Peyer's patch (tissue), 4 donors: ENCODE results near the gene ZBTB20. TPM values are rescaled to one million over a fixed set of nuclear protein-coding genes. Genes with fewer than 3 reads are reported as not detected.

Experiments
- DNase-seq, 3 donors: peaks; one replicate each; pipeline ENCODE4 v3.0.0-alpha.2; 2017 to 2019
- H3K27ac ChIP-seq, 4 donors: fragments of 200-600 bp; sonication (generic); one replicate each; pipeline ENCODE4 v1.5.1; 2016 to 2019
- H3K27me3 ChIP-seq, 2 donors: fragments of 200-600 bp; sonication (generic); one replicate each; pipeline ENCODE4 v1.5.1; 2019
- H3K36me3 ChIP-seq, 3 donors: fragments of 200-600 bp; sonication (generic); one replicate each; pipeline ENCODE4 v1.5.1; 2016 to 2019
- H3K4me1 ChIP-seq, 4 donors: fragments of 200-600 bp; sonication (generic); one replicate each; pipeline ENCODE4 v1.5.1; 2016 to 2019
- H3K4me3 ChIP-seq, 4 donors: fragments of 200-600 bp; sonication (generic); 1 replicate in 3 of 4; 2 replicates in 1 of 4; pipeline ENCODE4 v1.5.1; 2016 to 2019; ENCODE audit warnings: mild to moderate bottlenecking in 1 of 4
- H3K9me3 ChIP-seq, 4 donors: fragments of 200-600 bp; sonication (generic); one replicate each; pipeline ENCODE4 v1.5.1; 2016 to 2019; ENCODE audit warnings: mild to moderate bottlenecking in 1 of 4
- POLR2A ChIP-seq, 2 donors: fragments of 450-650 bp; IDR thresholded peaks; one replicate each; pipeline ENCODE4 v1.5.1; 2017; ENCODE audit warnings: antibody characterized with exemption in 2 of 2, mild to moderate bottlenecking in 2 of 2, moderate library complexity in 2 of 2
- total RNA-seq, 4 donors: library from RNA; depleted of rRNA; stranded (reverse); fragments of >200 nt; gene quantifications; one replicate each; pipeline ENCODE4 v1.1.0, GENCODE V29; 2016
- TF ChIP-seq, protein P1 (sequence below), 6 experiments: fragments of 450-650 bp in 4 of 6; fragments of 200-600 bp in 2 of 6; sonication (generic) in 1 of 6; IDR thresholded peaks; one replicate each; pipeline ENCODE4 v1.5.1; 2017 to 2019; ENCODE audit warnings: antibody characterized with exemption in 6 of 6, mild to moderate bottlenecking in 3 of 6, moderate library complexity in 1 of 6

ZBTB20 gene
- total RNA-seq, 4 donors from 2014 or later = 19.6 to 135 (median 57.2) TPM

DNA sequence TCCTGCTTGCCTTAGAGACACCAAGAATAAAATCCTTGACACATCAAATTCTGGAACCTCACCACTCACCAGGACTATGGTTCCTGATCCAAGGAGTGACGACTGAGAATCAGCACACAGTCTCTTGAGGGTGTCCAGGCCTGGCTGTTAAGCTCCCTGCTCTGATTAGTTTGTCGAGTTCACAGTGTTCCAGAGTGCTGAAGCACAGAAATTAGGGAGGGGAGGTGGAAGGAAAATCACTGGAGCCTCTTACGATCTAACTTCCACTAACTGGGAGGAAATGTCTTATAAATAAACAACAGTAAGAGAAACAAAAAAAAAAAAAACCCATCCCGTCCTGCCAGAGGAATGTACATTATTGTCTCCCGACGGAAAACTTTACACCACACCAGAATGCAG, 523.0 kb downstream of the ZBTB20 start:
- H3K27ac ChIP-seq = peak overlapping the region; percentile 55 to 94 (median 82)
- no peaks in the 10 kb centered on the region for H3K36me3 ChIP-seq
- H3K4me1 ChIP-seq = peaks cover 0 to 9% (median 2%) of the 10 kb centered on the region in 4 donors
- DNase-seq = peak in 1 of 3 donors; percentile 47
- peak overlapping the region in 3 of 4 donors; percentile 19 to 42 (median 31) for H3K4me3 ChIP-seq
- H3K27me3 ChIP-seq = no peaks in the 10 kb centered on the region
- TF ChIP-seq POLR2A (IDR thresholded peaks at IDR 0.05) = no peak
- TF ChIP-seq, protein P1, sequence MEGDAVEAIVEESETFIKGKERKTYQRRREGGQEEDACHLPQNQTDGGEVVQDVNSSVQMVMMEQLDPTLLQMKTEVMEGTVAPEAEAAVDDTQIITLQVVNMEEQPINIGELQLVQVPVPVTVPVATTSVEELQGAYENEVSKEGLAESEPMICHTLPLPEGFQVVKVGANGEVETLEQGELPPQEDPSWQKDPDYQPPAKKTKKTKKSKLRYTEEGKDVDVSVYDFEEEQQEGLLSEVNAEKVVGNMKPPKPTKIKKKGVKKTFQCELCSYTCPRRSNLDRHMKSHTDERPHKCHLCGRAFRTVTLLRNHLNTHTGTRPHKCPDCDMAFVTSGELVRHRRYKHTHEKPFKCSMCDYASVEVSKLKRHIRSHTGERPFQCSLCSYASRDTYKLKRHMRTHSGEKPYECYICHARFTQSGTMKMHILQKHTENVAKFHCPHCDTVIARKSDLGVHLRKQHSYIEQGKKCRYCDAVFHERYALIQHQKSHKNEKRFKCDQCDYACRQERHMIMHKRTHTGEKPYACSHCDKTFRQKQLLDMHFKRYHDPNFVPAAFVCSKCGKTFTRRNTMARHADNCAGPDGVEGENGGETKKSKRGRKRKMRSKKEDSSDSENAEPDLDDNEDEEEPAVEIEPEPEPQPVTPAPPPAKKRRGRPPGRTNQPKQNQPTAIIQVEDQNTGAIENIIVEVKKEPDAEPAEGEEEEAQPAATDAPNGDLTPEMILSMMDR (IDR thresholded peaks at IDR 0.05) = no peak
- no peaks in the 10 kb centered on the region for H3K9me3 ChIP-seq

DNA sequence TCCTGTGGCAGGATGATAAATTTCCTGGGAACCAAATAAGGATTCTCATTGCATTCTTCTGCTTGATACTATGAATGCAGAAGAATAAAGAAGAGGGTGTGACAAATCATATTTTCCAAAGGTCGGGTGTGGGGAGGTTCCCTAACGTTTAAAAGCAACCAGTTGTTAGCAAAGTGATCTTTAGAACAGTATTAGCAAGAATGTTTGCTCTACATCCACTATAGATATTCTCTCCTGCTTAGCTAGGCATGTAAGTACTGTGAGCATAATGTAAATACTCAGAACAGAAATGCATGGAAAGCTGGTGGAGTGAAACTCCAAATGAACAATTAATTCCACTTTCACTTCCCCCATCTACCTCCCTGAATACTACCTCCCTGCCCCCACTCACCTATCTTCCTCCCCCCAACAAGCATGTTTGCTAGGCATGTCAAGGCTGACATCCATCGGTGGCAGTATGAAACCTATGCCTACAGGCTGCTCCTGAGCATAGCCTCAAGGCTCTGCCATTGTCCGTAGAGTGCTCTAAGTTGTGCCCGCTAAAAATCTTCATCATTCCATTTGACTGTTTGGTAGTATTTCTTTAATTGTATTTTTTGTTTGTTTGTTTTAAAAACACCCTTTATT, 523.6 kb downstream of the ZBTB20 start:
- Histone ChIP-seq H3K4me3 (peak overlapping the region in 2 of 4 donors; percentile 1 to 42), H3K4me1 (peaks cover 0 to 9% (median 2%) of the 10 kb centered on the region in 4 donors), H3K27me3 (no peaks in the 10 kb centered on the region), H3K27ac (peak overlapping the region; percentile 44 to 94 (median 76)), H3K9me3 (no peaks in the 10 kb centered on the region), H3K36me3 (no peaks in the 10 kb centered on the region)
- TF ChIP-seq, protein P1 (IDR thresholded peaks at IDR 0.05) = no peak
- TF ChIP-seq POLR2A (IDR thresholded peaks at IDR 0.05) = no peak
- DNase-seq = no peak

DNA sequence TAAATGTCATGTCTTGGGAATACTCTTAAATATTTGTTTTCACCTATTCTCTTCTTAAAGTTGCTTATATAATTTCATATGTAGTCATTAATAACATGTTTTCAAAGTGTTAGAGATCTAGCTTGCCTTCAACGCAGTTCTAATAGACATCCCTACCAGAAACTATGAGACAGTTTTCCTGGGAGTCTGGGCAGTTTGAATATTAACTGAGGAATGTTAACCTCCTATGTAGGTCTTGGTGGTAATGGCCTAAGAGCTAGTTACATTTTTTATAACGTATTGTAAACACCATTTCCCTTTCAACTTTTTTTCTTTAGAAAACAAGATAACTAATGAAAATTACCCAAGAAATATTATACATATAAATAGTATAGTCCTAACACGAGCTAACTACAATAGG, 525.1 kb downstream of the ZBTB20 start:
- Histone ChIP-seq H3K9me3 (no peaks in the 10 kb centered on the region), H3K4me1 (peaks cover 0 to 9% (median 2%) of the 10 kb centered on the region in 4 donors), H3K27ac (peak overlapping the region in 1 of 4 donors; percentile 94), H3K36me3 (no peaks in the 10 kb centered on the region), H3K27me3 (no peaks in the 10 kb centered on the region), H3K4me3 (no peak overlapping the region)
- TF ChIP-seq POLR2A (IDR thresholded peaks at IDR 0.05) = no peak
- TF ChIP-seq, protein P1 (IDR thresholded peaks at IDR 0.05) = no peak
- DNase-seq = no peak

DNA sequence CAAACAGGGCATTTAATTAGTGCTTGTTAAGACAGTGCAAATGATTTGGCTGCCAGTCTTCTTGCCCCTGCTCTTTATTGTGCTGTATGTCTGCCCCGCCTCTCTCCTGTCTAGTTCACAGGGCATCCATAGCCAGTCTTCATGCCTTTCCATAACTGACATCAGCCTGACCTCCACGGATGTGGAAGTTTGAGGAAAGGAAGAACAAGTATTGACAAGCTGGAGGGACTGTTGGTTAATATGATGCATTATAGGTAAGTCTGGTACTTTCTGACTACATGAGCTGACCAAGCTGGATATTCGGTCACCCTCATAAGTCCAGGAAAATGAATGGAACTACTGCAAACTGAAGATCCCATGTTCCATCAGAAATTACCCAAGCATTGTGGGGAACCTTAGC, 527.3 kb downstream of the ZBTB20 start:
- Histone ChIP-seq H3K4me1 (peaks cover 0 to 6% (median 2%) of the 10 kb centered on the region in 4 donors), H3K27ac (no peak overlapping the region), H3K36me3 (no peaks in the 10 kb centered on the region), H3K9me3 (no peaks in the 10 kb centered on the region), H3K4me3 (no peak overlapping the region), H3K27me3 (no peaks in the 10 kb centered on the region)
- TF ChIP-seq, protein P1 (IDR thresholded peaks at IDR 0.05) = no peak
- no peak for TF ChIP-seq POLR2A (IDR thresholded peaks at IDR 0.05)
- no peak for DNase-seq

DNA sequence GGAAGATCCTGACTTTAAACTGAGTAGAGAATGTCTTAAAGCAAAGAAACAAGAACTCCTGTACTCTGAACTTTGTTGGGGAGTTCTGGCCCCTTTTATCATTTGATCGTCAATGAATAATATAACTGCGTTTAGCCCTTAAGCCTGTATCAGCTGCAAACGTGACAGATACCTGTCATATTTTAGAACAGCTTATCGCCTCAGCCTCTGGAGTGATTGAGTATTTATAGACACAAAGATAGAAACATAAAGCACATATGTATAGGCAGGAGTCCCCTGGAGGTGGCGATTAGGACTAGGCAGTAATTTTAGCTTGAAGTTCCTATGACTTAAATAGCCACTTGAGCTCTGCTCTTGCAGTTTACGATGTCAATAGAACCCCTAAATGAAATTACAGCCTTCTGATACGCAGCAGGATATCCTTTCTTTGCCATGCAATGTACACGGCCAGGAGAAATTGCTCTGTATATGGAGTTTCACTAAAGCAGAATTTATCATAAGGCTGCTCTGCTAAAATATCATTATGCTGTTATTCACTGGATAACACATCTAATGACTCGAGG, 531.5 kb downstream of the ZBTB20 start:
- Histone ChIP-seq H3K4me1 (no peaks in the 10 kb centered on the region), H3K27ac (no peak overlapping the region), H3K27me3 (no peaks in the 10 kb centered on the region), H3K4me3 (no peak overlapping the region), H3K36me3 (no peaks in the 10 kb centered on the region), H3K9me3 (no peaks in the 10 kb centered on the region)
- DNase-seq = no peak
- TF ChIP-seq, protein P1 (IDR thresholded peaks at IDR 0.05) = no peak
- no peak for TF ChIP-seq POLR2A (IDR thresholded peaks at IDR 0.05)
